ENCODE results near the gene ENTR1. TPM values are rescaled to one million over a fixed set of nuclear protein-coding genes. Genes with fewer than 3 reads are reported as not detected.
A peak's percentile ranks its signal among the peaks of the same experiment; 100 is the strongest.

Gene ENTR1
- polyA plus RNA-seq, 3 donors: 3.3 to 60.0 (median 9.6) TPM

- DNase-seq: peak in 1 of 3 donors; percentile 47
- intact Hi-C loops (cut with micrococcal nuclease): no loop called here
- peaks cover 60 to 92% of the 10 kb centered on the region in 2 donors for H3K36me3 ChIP-seq (replicated peaks in 1 of 2; ENCODE audit: control insufficient read depth in 1 of 2, insufficient read depth in 2 of 2, low read length in 2 of 2)
These were observed 24.4 kb downstream of the ENTR1 start for GRCh38 chr9:136386018-136386417.

GRCh38 chr9:136385015-136385414, 25.4 kb downstream of the ENTR1 start:
- H3K4me1 ChIP-seq (ENCODE audit: control insufficient read depth in 1 of 2, insufficient read depth in 2 of 2, low read length in 2 of 2): no peaks in the 10 kb centered on the region
- TF ChIP-seq, protein P1, sequence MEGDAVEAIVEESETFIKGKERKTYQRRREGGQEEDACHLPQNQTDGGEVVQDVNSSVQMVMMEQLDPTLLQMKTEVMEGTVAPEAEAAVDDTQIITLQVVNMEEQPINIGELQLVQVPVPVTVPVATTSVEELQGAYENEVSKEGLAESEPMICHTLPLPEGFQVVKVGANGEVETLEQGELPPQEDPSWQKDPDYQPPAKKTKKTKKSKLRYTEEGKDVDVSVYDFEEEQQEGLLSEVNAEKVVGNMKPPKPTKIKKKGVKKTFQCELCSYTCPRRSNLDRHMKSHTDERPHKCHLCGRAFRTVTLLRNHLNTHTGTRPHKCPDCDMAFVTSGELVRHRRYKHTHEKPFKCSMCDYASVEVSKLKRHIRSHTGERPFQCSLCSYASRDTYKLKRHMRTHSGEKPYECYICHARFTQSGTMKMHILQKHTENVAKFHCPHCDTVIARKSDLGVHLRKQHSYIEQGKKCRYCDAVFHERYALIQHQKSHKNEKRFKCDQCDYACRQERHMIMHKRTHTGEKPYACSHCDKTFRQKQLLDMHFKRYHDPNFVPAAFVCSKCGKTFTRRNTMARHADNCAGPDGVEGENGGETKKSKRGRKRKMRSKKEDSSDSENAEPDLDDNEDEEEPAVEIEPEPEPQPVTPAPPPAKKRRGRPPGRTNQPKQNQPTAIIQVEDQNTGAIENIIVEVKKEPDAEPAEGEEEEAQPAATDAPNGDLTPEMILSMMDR (IDR thresholded peaks at IDR 0.05): no peak
- WGBS (ENCODE audit: insufficient coverage): 100% methylated on average over 1 of the region's 11 CpGs
- peaks cover 67 to 94% of the 10 kb centered on the region in 2 donors for H3K36me3 ChIP-seq (replicated peaks in 1 of 2; ENCODE audit: control insufficient read depth in 1 of 2, insufficient read depth in 2 of 2, low read length in 2 of 2)
- DNase-seq: no peak
- H3K4me2 ChIP-seq (replicated peaks; ENCODE audit: extremely low read depth, low read length, poor library complexity, severe bottlenecking): no peak overlapping the region
- H3K27ac Mint-ChIP-seq: no peak overlapping the region
- no peak overlapping the region for H2AFZ ChIP-seq (ENCODE audit: insufficient read depth, low read depth, low read length, poor library complexity, severe bottlenecking)
- H4K20me1 ChIP-seq (ENCODE audit: insufficient read depth, low read length): no peaks in the 10 kb centered on the region
- peaks cover 6% of the 10 kb centered on the region for H3K4me1 Mint-ChIP-seq
- H3K27me3 ChIP-seq (ENCODE audit: control insufficient read depth in 2 of 2, insufficient read depth in 2 of 2, low read length in 2 of 2): no peaks in the 10 kb centered on the region
- H3K36me3 Mint-ChIP-seq: peaks cover 65 to 78% of the 10 kb centered on the region in 2 donors
- H3K9me3 Mint-ChIP-seq: no peaks in the 10 kb centered on the region
- no peak overlapping the region for H3K4me3 ChIP-seq (replicated peaks in 1 of 3; ENCODE audit: low read depth in 2 of 3, low read length in 3 of 3)
- intact Hi-C loops (cut with micrococcal nuclease): no loop called here
- H3K4me3 Mint-ChIP-seq: no peak overlapping the region
- H3K27ac ChIP-seq (ENCODE audit: low read depth in 1 of 2, low read length in 2 of 2): no peak overlapping the region
- no peaks in the 10 kb centered on the region for H3K9me3 ChIP-seq (replicated peaks in 1 of 2; ENCODE audit: control insufficient read depth in 1 of 2, insufficient read depth in 1 of 2, low read length in 2 of 2)
- no peaks in the 10 kb centered on the region for H3K27me3 Mint-ChIP-seq (ENCODE audit: low read depth in 3 of 3)
- no peak overlapping the region for H3K9ac ChIP-seq (ENCODE audit: insufficient read depth, low read length, poor library complexity, severe bottlenecking)
- H3K79me2 ChIP-seq (ENCODE audit: insufficient read depth, low read length): no peaks in the 10 kb centered on the region

More at GRCh38 chr9:136386018-136386417, 24.4 kb downstream of the ENTR1 start:
- Histone ChIP-seq H3K27ac (ENCODE audit: low read depth in 1 of 2, low read length in 2 of 2) (no peak overlapping the region), H2AFZ (ENCODE audit: insufficient read depth, low read depth, low read length, poor library complexity, severe bottlenecking) (no peak overlapping the region), H3K27me3 (ENCODE audit: control insufficient read depth in 2 of 2, insufficient read depth in 2 of 2, low read length in 2 of 2) (no peaks in the 10 kb centered on the region), H3K79me2 (ENCODE audit: insufficient read depth, low read length) (no peaks in the 10 kb centered on the region), H3K4me3 (replicated peaks in 1 of 3; ENCODE audit: low read depth in 2 of 3, low read length in 3 of 3) (no peak overlapping the region), H3K4me2 (replicated peaks; ENCODE audit: extremely low read depth, low read length, poor library complexity, severe bottlenecking) (no peak overlapping the region), H3K9me3 (replicated peaks in 1 of 2; ENCODE audit: control insufficient read depth in 1 of 2, insufficient read depth in 1 of 2, low read length in 2 of 2) (no peaks in the 10 kb centered on the region), H3K9ac (ENCODE audit: insufficient read depth, low read length, poor library complexity, severe bottlenecking) (no peak overlapping the region), H3K4me1 (ENCODE audit: control insufficient read depth in 1 of 2, insufficient read depth in 2 of 2, low read length in 2 of 2) (no peaks in the 10 kb centered on the region), H4K20me1 (ENCODE audit: insufficient read depth, low read length) (no peaks in the 10 kb centered on the region)
- 32% methylated on average over 6 of the region's 13 CpGs for WGBS (ENCODE audit: insufficient coverage)
- no peaks in the 10 kb centered on the region for H3K27me3 Mint-ChIP-seq (ENCODE audit: low read depth in 3 of 3)
- TF ChIP-seq, protein P1 (IDR thresholded peaks at IDR 0.05): no peak
- no peaks in the 10 kb centered on the region for H3K9me3 Mint-ChIP-seq
- H3K27ac Mint-ChIP-seq: peak overlapping the region in 4 of 7 donors; percentile 0 to 17 (median 14)
- no peak overlapping the region for H3K4me3 Mint-ChIP-seq
- H3K36me3 Mint-ChIP-seq: peaks cover 67 to 79% of the 10 kb centered on the region in 2 donors
- peaks cover 6% of the 10 kb centered on the region for H3K4me1 Mint-ChIP-seq

All from CD14-positive monocyte (primary cell).